Liver (tissue), 9 donors: ENCODE measurements around the gene IGF2BP3. TPM values are rescaled to one million over a fixed set of nuclear protein-coding genes. Genes with fewer than 3 reads are reported as not detected.

ENCODE experiments used
- DNase-seq: peaks from one replicate; pipeline ENCODE4 v3.0.0-alpha.2; 2017; ENCODE audit warnings: low spot score
- H3K27ac ChIP-seq, 2 donors: one replicate each; pipeline ENCODE4 v1.7.0; 2013; ENCODE audit warnings: inconsistent platforms in 2 of 2, low read length in 2 of 2, control low read depth in 1 of 2, low read depth in 1 of 2, mild to moderate bottlenecking in 1 of 2
- H3K27me3 ChIP-seq, 4 donors: one replicate each; pipeline versions ENCODE4 v1.6.1 to v1.7.0; 2013; ENCODE audit warnings: low read length in 3 of 4, inconsistent platforms in 1 of 4, mild to moderate bottlenecking in 1 of 4, moderate library complexity in 1 of 4; ENCODE audit not compliant: control insufficient read depth in 4 of 4, insufficient read depth in 4 of 4
- H3K36me3 ChIP-seq, 4 donors: one replicate each; pipeline versions ENCODE4 v1.6.1 to v1.7.0; 2013; ENCODE audit warnings: low read length in 3 of 4, mild to moderate bottlenecking in 3 of 4, low read depth in 1 of 4, moderate library complexity in 1 of 4; ENCODE audit not compliant: control insufficient read depth in 4 of 4, insufficient read depth in 3 of 4
- H3K4me1 ChIP-seq, 4 donors: one replicate each; pipeline versions ENCODE4 v1.6.1 to v1.7.0; 2013; ENCODE audit warnings: low read length in 3 of 4, mild to moderate bottlenecking in 3 of 4, moderate library complexity in 1 of 4; ENCODE audit not compliant: control insufficient read depth in 4 of 4, insufficient read depth in 4 of 4
- H3K4me3 ChIP-seq, 3 donors: one replicate each; pipeline versions ENCODE4 v1.6.1 to v1.7.0; 2013; ENCODE audit warnings: low read length in 3 of 3, control low read depth in 1 of 3, low read depth in 1 of 3, mild to moderate bottlenecking in 1 of 3
- H3K9ac ChIP-seq, 2 donors: one replicate each; pipeline ENCODE4 v1.7.0; 2013; ENCODE audit warnings: low read length in 2 of 2, mild to moderate bottlenecking in 2 of 2, moderate library complexity in 2 of 2, control low read depth in 1 of 2, low read depth in 1 of 2
- H3K9me3 ChIP-seq, 4 donors: one replicate each; pipeline versions ENCODE4 v1.6.1 to v1.7.0; 2013; ENCODE audit warnings: low read length in 3 of 4; ENCODE audit not compliant: control insufficient read depth in 4 of 4
- EGR1 ChIP-seq, 2 donors: IDR thresholded peaks; 2 replicates each; pipeline ENCODE4 v1.6.1; 2016 to 2018; ENCODE audit warnings: antibody characterized with exemption in 2 of 2, low read depth in 2 of 2
- GABPA ChIP-seq, 2 donors: IDR thresholded peaks in 1 of 2; conservative IDR thresholded peaks in 1 of 2; 2 replicates each; pipeline ENCODE4 v1.6.1; 2016; ENCODE audit warnings: antibody characterized with exemption in 2 of 2, mild to moderate bottlenecking in 1 of 2, moderate library complexity in 1 of 2
- HNF4A ChIP-seq, 2 donors: conservative IDR thresholded peaks; 2 replicates each; pipeline ENCODE4 v1.6.1; 2016; ENCODE audit warnings: antibody characterized with exemption in 2 of 2, mild to moderate bottlenecking in 2 of 2
- HNF4G ChIP-seq: IDR thresholded peaks from 2 replicates; pipeline ENCODE4 v1.6.1; 2016; ENCODE audit warnings: antibody characterized with exemption
- JUND ChIP-seq, 2 donors: IDR thresholded peaks; 2 replicates each; pipeline ENCODE4 v1.6.1; 2016; ENCODE audit warnings: antibody characterized with exemption in 2 of 2
- RAD21 ChIP-seq, 2 donors: IDR thresholded peaks; 2 replicates each; pipeline ENCODE4 v1.6.1; 2016; ENCODE audit warnings: antibody characterized with exemption in 2 of 2, mild to moderate bottlenecking in 2 of 2
- RXRA ChIP-seq, 2 donors: IDR thresholded peaks; 2 replicates each; pipeline ENCODE4 v1.6.1; 2017 to 2018; ENCODE audit warnings: antibody characterized with exemption in 2 of 2, mild to moderate bottlenecking in 1 of 2
- TAF1 ChIP-seq: conservative IDR thresholded peaks from 2 replicates; pipeline ENCODE4 v1.6.1; 2016; ENCODE audit warnings: antibody characterized with exemption, mild to moderate bottlenecking
- YY1 ChIP-seq: IDR thresholded peaks from 2 replicates; pipeline ENCODE4 v1.6.1; 2016; ENCODE audit warnings: antibody characterized with exemption, mild to moderate bottlenecking
- WGBS: extraction: QIAGEN DNeasy Blood & Tissue Kit; methylation state at CpG from one replicate; pipeline ENCODE4 v1.1.7; 2013; 5-methylcytosine and 5-hydroxymethylcytosine counted together
- polyA plus RNA-seq, 2 donors: library from polyadenylated mRNA; stranded (reverse) in 1 of 2; unstranded in 1 of 2; fragments of 200-250 nt in 1 of 2; fragments of >200 nt in 1 of 2; fragmentation: Nextera tagmentation in 1 of 2; extraction: Ambion mirVana in 1 of 2; gene quantifications; one replicate each; pipeline versions ENCODE4 v1.2.1 to v1.2.3, GENCODE V29; 2013 to 2015
- total RNA-seq, 2 donors: library from RNA; depleted of rRNA; stranded (reverse); fragments of >200 nt; gene quantifications; one replicate each; pipeline ENCODE4 v1.2.3, GENCODE V29; 2014
- TF ChIP-seq, protein P1 (sequence below): IDR thresholded peaks from 2 replicates; pipeline ENCODE4 v1.6.1; 2016; ENCODE audit warnings: antibody characterized with exemption, mild to moderate bottlenecking
- TF ChIP-seq, protein P2 (sequence below): IDR thresholded peaks from 2 replicates; pipeline ENCODE4 v1.6.1; 2016; ENCODE audit warnings: antibody characterized with exemption
- TF ChIP-seq, protein P3 (sequence below): IDR thresholded peaks from 2 replicates; pipeline ENCODE4 v1.6.1; 2016; ENCODE audit warnings: antibody characterized with exemption
- TF ChIP-seq, protein P4 (sequence below): fragments of 150-350 bp; IDR thresholded peaks from 2 replicates; pipeline ENCODE4 v1.5.1; 2017; ENCODE audit warnings: improper control_type of control experiment, low read depth, low read length; ENCODE audit not compliant: missing input control
- TF ChIP-seq, protein P5 (sequence below): IDR thresholded peaks from 2 replicates; pipeline ENCODE4 v1.6.1; 2016; ENCODE audit warnings: antibody characterized with exemption
- donor health status: healthy.
- donor health status: healthy.
- donor health status: healthy.
- donor health status: healthy.
- donor health status: healthy.

IGF2BP3 gene
- total and polyA plus RNA-seq, 4 donors, result 0.17 to 28.4 (median 0.23) TPM; not detected in 1

DNA sequence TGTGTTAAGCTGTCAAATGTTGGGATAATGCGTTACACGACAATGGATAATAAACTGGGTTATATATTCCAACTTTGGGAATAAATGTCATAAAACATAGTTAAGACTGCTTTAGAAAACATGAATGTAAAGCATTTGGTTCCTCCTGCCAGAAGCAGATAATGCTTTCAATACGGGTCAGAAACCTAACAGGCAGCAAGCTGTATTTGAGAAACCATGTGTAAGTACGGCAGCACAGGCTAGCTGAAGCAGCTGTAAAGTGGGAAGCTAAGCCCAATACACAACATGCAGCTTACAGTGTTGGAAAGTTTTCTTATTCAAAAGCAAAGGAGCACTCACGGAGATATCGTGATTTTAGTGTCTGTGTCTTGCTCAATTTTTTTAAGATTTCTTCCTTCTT lies 124.7 kb downstream of the IGF2BP3 start (continued):
- TF ChIP-seq, protein P1, sequence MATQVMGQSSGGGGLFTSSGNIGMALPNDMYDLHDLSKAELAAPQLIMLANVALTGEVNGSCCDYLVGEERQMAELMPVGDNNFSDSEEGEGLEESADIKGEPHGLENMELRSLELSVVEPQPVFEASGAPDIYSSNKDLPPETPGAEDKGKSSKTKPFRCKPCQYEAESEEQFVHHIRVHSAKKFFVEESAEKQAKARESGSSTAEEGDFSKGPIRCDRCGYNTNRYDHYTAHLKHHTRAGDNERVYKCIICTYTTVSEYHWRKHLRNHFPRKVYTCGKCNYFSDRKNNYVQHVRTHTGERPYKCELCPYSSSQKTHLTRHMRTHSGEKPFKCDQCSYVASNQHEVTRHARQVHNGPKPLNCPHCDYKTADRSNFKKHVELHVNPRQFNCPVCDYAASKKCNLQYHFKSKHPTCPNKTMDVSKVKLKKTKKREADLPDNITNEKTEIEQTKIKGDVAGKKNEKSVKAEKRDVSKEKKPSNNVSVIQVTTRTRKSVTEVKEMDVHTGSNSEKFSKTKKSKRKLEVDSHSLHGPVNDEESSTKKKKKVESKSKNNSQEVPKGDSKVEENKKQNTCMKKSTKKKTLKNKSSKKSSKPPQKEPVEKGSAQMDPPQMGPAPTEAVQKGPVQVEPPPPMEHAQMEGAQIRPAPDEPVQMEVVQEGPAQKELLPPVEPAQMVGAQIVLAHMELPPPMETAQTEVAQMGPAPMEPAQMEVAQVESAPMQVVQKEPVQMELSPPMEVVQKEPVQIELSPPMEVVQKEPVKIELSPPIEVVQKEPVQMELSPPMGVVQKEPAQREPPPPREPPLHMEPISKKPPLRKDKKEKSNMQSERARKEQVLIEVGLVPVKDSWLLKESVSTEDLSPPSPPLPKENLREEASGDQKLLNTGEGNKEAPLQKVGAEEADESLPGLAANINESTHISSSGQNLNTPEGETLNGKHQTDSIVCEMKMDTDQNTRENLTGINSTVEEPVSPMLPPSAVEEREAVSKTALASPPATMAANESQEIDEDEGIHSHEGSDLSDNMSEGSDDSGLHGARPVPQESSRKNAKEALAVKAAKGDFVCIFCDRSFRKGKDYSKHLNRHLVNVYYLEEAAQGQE, result no peak
- TF ChIP-seq, protein P2, sequence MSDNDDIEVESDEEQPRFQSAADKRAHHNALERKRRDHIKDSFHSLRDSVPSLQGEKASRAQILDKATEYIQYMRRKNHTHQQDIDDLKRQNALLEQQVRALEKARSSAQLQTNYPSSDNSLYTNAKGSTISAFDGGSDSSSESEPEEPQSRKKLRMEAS, result no peak
- TF ChIP-seq HNF4A (conservative IDR thresholded peaks at IDR 0.05), result no peak

DNA sequence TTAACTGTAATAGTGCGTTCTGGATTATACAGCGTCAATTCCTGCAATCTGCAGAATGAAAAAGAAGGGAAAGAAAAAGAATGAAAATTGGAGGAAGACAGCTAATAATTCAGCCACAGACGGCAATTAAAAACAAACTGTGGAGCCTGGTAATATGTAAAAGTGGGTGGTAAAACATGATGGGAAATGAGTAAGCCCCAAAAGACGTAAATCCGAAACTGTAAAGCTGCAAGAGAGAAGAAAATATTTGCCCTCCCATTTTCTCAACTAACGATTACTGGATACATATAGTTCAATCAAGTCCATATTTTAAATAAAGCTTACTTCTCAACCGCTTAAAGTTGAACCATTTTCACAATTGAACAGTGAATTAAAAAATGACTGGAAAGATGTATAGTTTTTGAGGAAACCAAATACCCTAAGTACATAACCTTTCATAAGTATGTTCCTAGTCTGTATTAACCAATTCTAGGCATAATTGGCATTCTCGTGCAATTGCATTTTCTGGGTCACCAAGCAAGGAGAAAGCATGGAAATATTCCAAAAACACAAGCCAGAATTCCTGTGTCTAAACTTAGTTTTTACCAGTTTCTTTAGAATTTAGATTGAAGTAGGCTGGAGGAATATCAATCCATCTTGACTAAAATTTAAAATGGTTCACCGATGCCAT lies 126.3 kb downstream of the IGF2BP3 start:
- TF ChIP-seq GABPA (IDR thresholded peaks at IDR 0.05 in 1 of 2, conservative IDR thresholded peaks at IDR 0.05 in 1 of 2) (no peak), YY1 (no peak), TAF1 (no peak), RAD21 (IDR thresholded peaks at IDR 0.05) (no peak), RXRA (IDR thresholded peaks at IDR 0.05) (no peak), EGR1 (IDR thresholded peaks at IDR 0.05; ENCODE audit: low read depth in 2 of 2) (no peak), JUND (IDR thresholded peaks at IDR 0.05) (no peak), HNF4G (no peak)
- TF ChIP-seq, protein P3, sequence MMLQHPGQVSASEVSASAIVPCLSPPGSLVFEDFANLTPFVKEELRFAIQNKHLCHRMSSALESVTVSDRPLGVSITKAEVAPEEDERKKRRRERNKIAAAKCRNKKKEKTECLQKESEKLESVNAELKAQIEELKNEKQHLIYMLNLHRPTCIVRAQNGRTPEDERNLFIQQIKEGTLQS, result no peak
- TF ChIP-seq, protein P4, sequence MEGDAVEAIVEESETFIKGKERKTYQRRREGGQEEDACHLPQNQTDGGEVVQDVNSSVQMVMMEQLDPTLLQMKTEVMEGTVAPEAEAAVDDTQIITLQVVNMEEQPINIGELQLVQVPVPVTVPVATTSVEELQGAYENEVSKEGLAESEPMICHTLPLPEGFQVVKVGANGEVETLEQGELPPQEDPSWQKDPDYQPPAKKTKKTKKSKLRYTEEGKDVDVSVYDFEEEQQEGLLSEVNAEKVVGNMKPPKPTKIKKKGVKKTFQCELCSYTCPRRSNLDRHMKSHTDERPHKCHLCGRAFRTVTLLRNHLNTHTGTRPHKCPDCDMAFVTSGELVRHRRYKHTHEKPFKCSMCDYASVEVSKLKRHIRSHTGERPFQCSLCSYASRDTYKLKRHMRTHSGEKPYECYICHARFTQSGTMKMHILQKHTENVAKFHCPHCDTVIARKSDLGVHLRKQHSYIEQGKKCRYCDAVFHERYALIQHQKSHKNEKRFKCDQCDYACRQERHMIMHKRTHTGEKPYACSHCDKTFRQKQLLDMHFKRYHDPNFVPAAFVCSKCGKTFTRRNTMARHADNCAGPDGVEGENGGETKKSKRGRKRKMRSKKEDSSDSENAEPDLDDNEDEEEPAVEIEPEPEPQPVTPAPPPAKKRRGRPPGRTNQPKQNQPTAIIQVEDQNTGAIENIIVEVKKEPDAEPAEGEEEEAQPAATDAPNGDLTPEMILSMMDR, result no peak
- TF ChIP-seq, protein P1, result no peak
- TF ChIP-seq, protein P5, sequence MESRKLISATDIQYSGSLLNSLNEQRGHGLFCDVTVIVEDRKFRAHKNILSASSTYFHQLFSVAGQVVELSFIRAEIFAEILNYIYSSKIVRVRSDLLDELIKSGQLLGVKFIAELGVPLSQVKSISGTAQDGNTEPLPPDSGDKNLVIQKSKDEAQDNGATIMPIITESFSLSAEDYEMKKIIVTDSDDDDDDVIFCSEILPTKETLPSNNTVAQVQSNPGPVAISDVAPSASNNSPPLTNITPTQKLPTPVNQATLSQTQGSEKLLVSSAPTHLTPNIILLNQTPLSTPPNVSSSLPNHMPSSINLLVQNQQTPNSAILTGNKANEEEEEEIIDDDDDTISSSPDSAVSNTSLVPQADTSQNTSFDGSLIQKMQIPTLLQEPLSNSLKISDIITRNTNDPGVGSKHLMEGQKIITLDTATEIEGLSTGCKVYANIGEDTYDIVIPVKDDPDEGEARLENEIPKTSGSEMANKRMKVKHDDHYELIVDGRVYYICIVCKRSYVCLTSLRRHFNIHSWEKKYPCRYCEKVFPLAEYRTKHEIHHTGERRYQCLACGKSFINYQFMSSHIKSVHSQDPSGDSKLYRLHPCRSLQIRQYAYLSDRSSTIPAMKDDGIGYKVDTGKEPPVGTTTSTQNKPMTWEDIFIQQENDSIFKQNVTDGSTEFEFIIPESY, result no peak
- no peaks in the 10 kb centered on the region for H3K27me3 ChIP-seq
- no peak overlapping the region for H3K4me3 ChIP-seq
- H3K36me3 ChIP-seq, result no peaks in the 10 kb centered on the region
- H3K4me1 ChIP-seq, result peaks cover 0 to 1% (median under 1%) of the 10 kb centered on the region in 4 donors
- H3K9me3 ChIP-seq, result no peaks in the 10 kb centered on the region
- no peak overlapping the region for H3K9ac ChIP-seq
- no peak for DNase-seq
- WGBS, result 97% methylated on average over 9 of the region's 9 CpGs
- H3K27ac ChIP-seq, result no peak overlapping the region
